HG03432 (cell line): Measurements from ENCODE around the gene KCNK18.

Experiments
- ATAC-seq: cut with Tn5 transposase; IDR thresholded peaks from one replicate; pipeline ENCODE4 v1.9.1; 2021; ENCODE audit warnings: mild to moderate bottlenecking, moderate library complexity; ENCODE audit not compliant: unreplicated experiment

Gene KCNK18

DNA sequence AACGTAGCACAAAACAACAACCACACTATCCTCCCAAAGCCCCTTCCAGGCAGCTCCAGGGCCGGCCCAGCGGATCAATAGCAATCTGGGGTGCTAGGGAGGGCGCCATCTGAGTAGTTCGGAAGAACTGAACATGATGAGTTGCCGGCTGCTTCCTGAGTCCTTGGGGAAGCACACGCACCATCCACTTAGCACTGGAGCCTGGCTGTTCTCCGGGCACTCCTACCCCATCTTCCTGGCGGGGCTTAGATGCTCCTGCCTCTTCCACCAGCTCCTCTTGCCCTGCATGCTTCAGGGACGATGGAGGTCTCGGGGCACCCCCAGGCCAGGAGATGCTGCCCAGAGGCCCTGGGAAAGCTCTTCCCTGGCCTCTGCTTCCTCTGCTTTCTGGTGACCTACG, at the start of gene KCNK18:
Gene KCNK18, plus strand, starts transcription at position 301 of the 400 bp plus-strand sequence. Its CDS starts 0 bp downstream, at position 301.
- ATAC-seq = no peak

DNA sequence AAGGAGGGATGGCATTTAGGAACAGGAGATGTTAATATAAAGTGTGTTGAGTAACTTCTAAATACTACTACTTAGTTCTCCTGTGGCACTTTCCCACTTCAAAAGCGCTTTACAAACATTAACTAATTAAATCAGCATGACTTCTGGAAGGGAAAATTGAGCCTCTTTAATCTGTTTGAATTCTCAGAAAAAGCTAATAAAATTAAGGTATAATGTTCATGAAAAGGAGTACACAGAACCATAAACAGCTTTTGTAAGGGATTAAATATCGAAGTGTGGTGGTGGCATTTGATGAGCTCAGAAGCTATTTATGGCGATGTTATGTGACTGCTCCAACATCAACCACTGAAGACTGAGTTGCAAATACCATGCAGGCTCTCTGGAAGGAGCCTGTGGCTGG, 49.0 kb upstream of the KCNK18 start:
- no peak for ATAC-seq

DNA sequence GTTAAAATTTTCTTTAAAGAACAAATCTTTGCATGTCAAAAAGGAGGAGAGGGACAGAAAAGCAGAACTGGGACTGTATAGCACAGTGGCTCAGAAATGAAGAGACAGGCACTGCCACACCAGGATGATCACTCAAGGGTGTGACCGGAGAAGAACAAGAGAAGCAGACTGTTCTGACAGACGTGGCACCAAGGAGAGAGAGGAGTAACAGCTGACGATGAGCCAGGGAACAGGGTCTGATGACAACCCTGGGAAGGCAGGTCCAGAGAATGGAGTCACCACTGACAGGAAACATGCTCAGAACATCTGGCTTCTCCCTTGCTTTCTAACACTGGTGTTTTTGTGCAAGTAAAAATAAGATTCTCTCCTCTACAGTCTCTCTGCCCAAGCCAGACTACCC, 44.6 kb upstream of the KCNK18 start:
- ATAC-seq = no peak

DNA sequence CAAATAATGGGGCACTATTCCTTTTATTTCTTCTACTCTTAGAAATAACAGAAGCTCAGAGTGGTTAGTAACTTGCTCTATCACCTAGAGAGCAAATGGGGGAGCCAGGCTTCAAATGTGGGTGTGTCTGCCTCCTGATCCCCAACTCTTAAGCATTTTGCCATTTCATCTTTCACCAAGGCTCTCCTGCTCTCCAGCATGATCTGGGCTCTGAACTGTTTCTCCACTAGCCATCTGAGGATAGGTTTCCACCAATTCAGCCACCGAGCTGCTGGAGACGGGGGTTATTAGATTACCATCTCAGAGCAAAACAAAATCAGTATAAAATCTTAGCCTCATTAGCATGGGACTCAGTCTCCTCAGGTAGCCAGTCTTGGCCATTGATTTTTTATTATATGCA, 39.0 kb upstream of the KCNK18 start:
- ATAC-seq = no peak

GRCh38 chr10:117159390-117159789, 37.9 kb upstream of the KCNK18 start:
- ATAC-seq = no peak

DNA sequence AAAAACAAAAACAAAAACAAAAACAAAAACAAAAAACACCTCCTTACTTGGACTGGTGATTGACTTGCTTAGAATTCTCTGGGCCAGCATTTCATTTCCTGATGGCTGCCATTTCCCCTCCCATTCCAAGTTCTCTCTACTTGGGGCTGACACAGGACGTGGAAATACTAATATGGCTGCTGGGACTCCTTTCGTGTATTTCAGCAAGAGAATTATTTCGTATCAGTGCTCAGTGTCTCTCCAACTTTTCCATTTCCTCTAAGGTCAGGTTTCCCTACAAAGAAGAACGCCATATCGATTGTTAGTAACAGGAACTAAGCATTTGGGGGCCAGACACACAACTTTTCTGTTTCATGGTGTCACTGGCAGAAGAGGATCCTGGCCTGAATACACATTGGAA, 36.7 kb upstream of the KCNK18 start:
- ATAC-seq = no peak

DNA sequence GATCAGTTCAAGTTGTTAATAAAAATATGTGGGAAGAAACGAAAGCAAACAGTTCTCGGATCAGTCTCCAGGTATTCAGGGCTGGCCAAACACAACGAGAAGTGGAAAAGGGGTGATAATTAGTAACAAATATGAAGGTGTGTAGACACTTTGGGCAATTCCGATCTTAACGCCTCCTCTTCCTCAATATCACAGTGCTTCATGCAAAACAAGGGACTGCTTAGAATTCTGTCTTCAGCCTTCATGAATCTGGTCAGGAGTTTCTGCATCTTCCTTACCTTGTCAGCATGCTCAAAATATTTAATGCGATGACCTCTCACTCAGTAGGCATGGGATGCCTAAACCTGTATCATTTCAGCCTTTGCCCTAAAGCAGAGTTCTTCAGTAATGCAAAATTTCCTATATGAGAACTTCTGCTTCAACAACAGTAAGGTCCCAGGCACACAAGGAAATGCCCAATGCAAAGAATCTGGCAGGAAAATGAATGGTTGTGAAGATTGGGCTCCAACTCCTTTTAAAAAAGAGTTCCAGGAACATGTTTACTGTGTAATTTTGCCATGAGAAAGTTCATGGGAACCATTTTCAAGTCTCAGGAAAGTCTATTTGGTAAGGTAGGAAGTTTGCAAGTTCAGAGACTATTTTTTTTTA, 35.8 kb upstream of the KCNK18 start:
- ATAC-seq = no peak

- no peak for ATAC-seq
These were observed 34.9 kb upstream of the KCNK18 start for GRCh38 chr10:117162093-117163060.

DNA sequence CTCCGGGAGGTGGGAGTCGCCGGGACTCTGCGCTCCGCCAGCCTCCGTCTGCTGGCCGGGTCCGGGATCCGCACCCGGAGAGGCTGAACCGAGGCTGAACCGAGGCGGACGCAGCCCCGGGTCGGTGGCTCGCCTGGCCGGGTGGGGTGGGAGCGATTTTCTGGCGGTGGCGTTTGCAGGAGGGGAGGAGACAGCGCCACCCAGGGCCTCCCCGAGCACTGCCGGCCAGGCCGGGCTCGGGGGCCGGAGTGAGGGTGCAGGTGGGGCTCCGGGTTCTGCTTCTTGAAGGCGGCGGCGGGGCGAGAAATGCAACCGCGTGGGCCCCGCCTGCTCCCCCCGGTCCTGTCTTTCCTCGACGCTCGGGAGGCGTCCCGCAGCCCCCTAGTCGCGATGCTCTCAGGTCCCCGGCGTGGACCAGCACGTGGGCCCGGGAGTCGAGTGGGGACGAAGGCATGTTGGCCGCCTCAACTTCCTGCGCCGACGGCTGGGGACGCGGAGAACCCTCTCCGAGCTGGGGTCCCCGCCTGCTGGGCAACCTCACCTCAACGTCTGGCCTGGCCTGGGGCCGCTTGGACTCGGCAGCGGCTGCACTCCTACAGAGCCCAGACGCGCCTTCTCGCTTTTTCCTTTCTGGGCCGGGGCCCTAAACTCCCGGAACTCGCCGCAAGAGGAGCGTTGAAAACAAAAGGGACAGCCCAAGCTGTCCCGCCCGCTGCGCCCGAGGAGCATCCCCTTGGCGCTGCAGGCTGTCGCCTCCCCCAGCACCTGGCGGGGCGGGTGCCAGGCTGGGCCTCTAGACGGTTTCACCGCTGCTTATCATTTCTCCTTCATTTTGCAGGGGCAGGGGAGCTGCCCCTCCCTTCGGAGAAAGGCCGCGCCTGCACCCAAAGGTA, 34.0 kb upstream of the KCNK18 start:
- ATAC-seq = no peak

DNA sequence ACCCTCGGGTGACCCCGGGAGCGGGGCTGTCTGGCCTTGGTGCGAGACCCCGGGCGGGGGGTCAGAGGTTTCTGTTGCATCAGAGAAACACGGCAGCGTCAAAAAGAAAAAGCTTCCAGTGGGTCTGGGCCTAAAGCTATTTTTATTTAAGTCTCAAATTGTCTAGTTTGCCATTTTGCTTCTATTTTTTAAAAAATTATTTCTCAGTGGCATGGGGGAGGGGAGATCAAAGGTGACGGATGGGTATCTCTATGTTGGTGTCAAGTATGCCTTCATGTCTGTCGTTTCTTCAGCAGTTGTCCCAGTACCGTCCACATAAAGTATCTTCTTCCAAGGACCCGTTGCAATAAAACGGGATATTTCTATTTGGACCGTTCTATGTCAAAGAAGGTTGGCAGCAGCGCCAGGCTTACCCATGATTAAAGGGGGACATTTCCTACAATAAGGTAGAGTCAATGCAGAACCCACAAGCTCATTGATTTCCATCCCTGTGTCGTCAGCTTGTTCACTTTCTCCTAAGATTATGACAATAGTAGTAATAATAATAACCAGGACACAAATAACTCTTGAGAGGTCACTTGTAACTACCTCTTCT, 33.2 kb upstream of the KCNK18 start:
- ATAC-seq = no peak

DNA sequence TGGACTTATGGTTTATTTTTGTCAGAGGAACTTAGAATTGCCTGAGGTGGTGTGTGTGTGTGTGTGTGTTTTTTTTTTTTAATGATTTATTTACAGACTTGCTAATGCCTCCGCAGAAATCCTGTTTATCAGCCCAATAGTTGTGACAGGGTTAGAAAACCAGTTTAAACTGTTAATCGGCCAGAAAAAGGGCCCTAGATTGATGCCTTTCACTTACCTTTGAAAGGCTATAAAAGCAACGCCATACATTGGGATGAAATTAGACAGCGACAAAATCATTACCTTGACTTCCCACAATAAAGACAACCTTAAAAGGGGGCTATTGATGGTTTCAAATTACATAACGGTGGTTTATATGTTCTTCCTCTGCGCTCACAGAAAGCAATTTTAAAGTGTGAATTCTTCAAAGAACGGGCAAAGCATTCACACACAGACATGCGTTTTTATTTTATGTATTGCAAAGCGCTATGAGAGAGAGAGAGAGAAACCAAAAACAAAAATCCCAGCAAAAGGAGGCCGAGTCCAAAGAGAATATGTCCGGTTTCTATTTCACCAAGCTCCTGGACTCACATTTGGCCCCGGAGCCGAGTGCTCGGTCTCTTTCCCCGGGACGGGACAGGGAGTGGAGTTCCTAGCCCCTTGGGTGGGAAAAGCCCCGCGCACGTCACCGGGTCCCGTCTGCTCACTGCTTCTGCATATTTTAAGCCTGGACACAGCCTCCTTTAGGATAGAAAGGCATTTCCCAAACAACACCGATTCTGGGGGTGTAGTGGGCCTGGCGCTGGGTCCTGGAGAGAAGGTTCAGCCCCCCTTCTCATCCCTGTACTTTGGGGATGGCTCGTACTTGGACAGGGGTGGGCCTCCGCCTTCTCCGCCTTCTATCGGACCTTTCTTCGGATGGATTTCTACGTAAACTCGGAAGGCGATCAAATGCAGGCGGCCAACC, 32.4 kb upstream of the KCNK18 start:
- no peak for ATAC-seq

DNA sequence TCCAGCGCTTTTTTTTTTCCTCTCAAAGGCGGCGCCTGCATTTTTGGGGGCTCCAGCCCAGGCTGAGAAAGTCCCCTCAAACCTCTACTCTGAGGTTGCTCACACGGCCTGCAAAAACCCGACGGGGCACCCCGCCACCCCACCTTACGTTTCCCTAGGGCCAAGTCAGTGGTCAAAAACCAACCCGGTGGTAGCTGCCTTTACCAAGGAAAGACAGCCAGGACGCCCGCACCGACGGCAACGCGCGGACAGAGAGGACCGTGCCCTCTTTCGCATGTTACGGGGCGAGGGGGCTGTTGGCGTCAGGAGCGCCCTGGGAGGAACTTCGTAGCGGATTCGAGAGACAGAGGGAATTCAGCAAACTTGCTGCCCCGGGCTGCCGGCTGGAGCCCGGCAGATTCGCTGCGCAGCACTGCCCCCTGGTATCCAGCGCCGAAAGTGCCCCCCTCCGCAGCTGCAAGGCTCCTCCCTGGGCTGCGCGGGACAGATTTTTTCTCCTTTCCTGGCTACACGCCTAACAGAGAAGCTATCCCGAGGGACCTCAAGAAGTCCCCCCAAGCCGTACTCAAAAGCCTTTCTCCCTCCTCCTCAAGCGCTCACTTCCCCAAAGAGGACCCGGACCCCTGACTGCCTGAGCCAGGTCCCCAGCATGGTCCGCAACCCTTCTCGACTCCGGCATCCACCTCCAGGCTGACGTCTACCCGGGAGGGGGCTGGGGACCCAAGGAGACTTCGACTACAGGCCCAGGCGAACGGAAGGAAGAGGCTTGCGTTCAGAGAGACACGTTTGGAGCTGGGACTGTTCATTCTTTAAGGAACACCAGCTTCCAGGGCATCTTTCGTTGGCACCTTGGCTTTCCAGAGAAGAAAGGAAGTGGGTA, 31.5 kb upstream of the KCNK18 start:
- peak; percentile 26 for ATAC-seq

DNA sequence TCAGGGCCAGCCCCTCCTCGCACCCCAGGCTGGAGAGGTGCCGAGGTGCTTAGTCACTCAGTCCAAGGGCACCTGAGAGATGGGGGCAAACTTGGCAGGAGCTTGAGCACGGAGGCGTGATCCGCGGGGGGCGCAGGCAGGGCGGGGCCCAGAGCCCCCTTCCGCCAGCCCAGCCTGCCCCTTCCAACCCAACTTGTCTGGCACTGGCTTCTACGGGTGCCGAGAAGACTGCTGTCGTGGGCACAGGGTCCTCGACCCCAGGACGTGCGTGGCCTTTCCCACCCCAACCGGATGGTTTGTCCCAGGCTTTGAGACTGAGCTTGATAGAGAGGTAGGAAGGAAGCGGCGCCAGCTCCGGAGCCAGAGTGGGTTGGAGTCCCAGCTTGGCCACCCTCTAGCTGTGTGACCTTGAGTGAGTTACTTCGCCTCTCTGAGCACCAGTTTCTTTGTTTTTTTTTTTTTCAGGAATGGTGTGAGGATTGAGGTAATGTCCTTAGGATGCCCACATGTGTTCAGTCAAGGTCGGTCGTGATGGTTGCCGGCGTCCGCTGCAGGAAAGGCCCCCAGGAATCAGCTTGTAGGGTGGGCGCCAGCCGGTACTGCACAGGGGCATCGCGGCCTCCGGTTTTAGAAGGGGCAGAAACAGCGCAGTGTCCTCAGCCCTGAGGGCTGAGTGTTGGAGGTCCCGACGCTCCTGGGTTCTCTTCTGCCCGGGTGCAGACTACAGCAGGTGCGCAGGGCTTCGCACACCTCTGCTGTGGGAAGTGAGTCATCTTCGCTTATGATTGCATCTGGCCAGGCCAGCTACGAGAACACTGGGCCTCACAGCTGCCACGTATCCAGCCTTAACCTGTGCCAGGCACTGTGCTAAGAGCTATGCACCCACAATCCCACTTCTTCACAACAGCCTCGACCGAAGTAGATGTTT, 30.6 kb upstream of the KCNK18 start:
- ATAC-seq = no peak

DNA sequence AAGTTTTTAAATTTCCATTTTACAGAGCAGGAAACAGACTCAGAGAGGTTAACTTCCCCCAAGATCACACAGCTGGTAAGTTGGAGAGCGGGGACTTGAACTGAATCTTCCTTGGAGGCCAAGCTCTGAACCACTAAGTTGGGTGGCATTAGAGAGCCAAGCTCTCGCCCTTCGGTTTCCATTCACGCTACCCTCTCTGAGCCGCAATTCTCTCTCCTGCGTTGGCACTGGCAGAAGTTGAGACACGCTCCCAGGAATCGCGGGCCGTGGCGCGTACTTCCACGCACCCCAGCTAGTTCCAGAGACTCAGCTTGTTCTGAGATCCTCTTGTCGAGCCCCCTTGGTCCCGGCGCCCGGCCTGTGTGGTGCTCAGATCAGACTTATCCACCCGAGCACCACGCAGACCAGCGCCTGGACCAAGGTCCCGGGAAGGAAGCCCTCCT, 29.9 kb upstream of the KCNK18 start:
- no peak for ATAC-seq

- peak; percentile 93 for ATAC-seq
These were observed 29.3 kb upstream of the KCNK18 start for GRCh38 chr10:117167789-117168674.

DNA sequence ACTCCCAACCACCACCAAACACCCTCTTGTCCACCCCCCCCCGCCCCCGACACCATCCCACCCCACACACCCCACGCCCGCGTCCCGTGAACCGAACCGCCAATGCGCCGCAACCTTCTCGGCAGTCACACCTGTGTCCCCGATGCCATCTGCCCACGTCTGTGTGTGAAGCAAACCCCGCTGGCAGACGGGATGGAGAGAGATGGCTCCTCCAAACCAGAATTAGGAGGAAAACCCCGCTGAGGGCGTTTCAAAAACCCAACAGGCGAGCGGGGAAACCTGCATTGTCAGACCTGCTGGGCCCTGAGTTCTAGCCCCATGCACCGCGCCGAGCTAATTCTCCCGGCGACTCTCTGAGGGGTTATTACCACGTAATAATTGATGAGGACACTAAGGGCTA, 28.6 kb upstream of the KCNK18 start:
- ATAC-seq = no peak

DNA sequence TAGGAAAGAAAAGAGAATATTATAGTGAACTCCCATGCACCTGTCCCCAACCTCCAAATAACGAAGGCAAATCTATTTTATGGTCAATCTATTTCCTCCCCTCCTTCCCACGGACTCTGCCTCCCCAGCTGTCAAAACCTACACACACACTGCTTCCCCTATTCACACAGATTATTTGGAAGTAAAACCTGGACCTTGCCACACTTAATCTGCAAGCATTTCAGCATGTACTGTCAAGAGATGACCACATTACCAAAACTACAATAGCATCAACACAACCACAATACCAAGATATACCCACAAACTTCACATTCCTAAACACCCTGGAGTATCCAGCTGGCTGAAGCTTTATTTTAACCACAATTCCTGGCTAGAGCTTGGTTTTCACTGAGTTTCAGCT, 27.8 kb upstream of the KCNK18 start:
- no peak for ATAC-seq
